Measurements from ENCODE around the gene CSF2. TPM values are rescaled to one million over a fixed set of nuclear protein-coding genes. Genes with fewer than 3 reads are reported as not detected.

The CSF2 gene
- total RNA-seq, 1 experiment from 2014 or later: not detected

- ChIA-PET POLR2A (no interaction called here), CTCF (no interaction called here)
- DNase-seq (ENCODE audit: low read depth, low spot score): no peak
- ATAC-seq: no peak
- Histone ChIP-seq H3K4me1 (ENCODE audit: control insufficient read depth, insufficient read depth, low read length) (no peaks in the 10 kb centered on the region), H3K27ac (ENCODE audit: low read length) (no peak overlapping the region), H3K27me3 (ENCODE audit: control insufficient read depth, insufficient read depth, low read length) (peaks cover 3% of the 10 kb centered on the region; the same call in 1 of the 2 replicates), H3K4me3 (ENCODE audit: low read depth in 2 of 2, low read length in 2 of 2) (no peak overlapping the region), H3K9me3 (ENCODE audit: control insufficient read depth, insufficient read depth, low read depth, low read length) (no peaks in the 10 kb centered on the region), H3K36me3 (ENCODE audit: control insufficient read depth, insufficient read depth, low read length) (no peaks in the 10 kb centered on the region)
- BruUV-seq (replicated peaks): no TSS peak
- TF ChIP-seq CTCF (IDR thresholded peaks at IDR 0.05) (no peak), TCF7L2 (IDR thresholded peaks at IDR 0.05; ENCODE audit: low read depth, low read length) (no peak), SIN3A (IDR thresholded peaks at IDR 0.05; ENCODE audit: borderline replicate concordance, insufficient read depth, low read depth, low read length) (no peak), POLR2AphosphoS5 (IDR thresholded peaks at IDR 0.05; ENCODE audit: low read depth, low read length) (no peak), REST (IDR thresholded peaks at IDR 0.05; ENCODE audit: insufficient read depth in 1 of 2, low read depth in 2 of 2, low read length in 1 of 2) (no peak)
- in situ Hi-C loops (cut with HindIII; ENCODE audit: low pct_unique_long_range_greater_than_20kb, low sequenced_read_pairs): no loop called here
- intact Hi-C loops (cut with micrococcal nuclease; ENCODE audit: unreplicated experiment): no loop called here
Measured at GRCh38 chr5:132026516-132027008, 47.0 kb upstream of the CSF2 start.

GRCh38 chr5:132027027-132027426 lies 46.6 kb upstream of the CSF2 start:
- peaks cover 3% of the 10 kb centered on the region; the same call in 1 of the 2 replicates for H3K27me3 ChIP-seq (ENCODE audit: control insufficient read depth, insufficient read depth, low read length)
- in situ Hi-C loops (cut with HindIII; ENCODE audit: low pct_unique_long_range_greater_than_20kb, low sequenced_read_pairs): no loop called here
- BruUV-seq (replicated peaks): no TSS peak

More at GRCh38 chr5:132027027-132027426, 46.6 kb upstream of the CSF2 start:
- TF ChIP-seq CTCF (IDR thresholded peaks at IDR 0.05): no peak
- no peak for TF ChIP-seq POLR2AphosphoS5 (IDR thresholded peaks at IDR 0.05; ENCODE audit: low read depth, low read length)
- TF ChIP-seq TCF7L2 (IDR thresholded peaks at IDR 0.05; ENCODE audit: low read depth, low read length): no peak
- TF ChIP-seq SIN3A (IDR thresholded peaks at IDR 0.05; ENCODE audit: borderline replicate concordance, insufficient read depth, low read depth, low read length): no peak
- no peak for TF ChIP-seq REST (IDR thresholded peaks at IDR 0.05; ENCODE audit: insufficient read depth in 1 of 2, low read depth in 2 of 2, low read length in 1 of 2)
- H3K4me3 ChIP-seq (ENCODE audit: low read depth in 2 of 2, low read length in 2 of 2): no peak overlapping the region
- ATAC-seq (no peak), DNase-seq (ENCODE audit: low read depth, low spot score) (no peak)
- no peaks in the 10 kb centered on the region for H3K9me3 ChIP-seq (ENCODE audit: control insufficient read depth, insufficient read depth, low read depth, low read length)
- intact Hi-C loops (cut with micrococcal nuclease; ENCODE audit: unreplicated experiment): no loop called here
- CTCF ChIA-PET: no interaction called here
- POLR2A ChIA-PET: no interaction called here
- H3K27ac ChIP-seq (ENCODE audit: low read length): no peak overlapping the region
- H3K4me1 ChIP-seq (ENCODE audit: control insufficient read depth, insufficient read depth, low read length): no peaks in the 10 kb centered on the region
- H3K36me3 ChIP-seq (ENCODE audit: control insufficient read depth, insufficient read depth, low read length): no peaks in the 10 kb centered on the region

Measured in Panc1 (cell line).